RPMI8226 (cell line): ENCODE data around the gene VASP.

Source experiments
- DNase-seq: peaks from one replicate; pipeline ENCODE4 v3.0.0-alpha.2; 2015

VASP gene

DNA sequence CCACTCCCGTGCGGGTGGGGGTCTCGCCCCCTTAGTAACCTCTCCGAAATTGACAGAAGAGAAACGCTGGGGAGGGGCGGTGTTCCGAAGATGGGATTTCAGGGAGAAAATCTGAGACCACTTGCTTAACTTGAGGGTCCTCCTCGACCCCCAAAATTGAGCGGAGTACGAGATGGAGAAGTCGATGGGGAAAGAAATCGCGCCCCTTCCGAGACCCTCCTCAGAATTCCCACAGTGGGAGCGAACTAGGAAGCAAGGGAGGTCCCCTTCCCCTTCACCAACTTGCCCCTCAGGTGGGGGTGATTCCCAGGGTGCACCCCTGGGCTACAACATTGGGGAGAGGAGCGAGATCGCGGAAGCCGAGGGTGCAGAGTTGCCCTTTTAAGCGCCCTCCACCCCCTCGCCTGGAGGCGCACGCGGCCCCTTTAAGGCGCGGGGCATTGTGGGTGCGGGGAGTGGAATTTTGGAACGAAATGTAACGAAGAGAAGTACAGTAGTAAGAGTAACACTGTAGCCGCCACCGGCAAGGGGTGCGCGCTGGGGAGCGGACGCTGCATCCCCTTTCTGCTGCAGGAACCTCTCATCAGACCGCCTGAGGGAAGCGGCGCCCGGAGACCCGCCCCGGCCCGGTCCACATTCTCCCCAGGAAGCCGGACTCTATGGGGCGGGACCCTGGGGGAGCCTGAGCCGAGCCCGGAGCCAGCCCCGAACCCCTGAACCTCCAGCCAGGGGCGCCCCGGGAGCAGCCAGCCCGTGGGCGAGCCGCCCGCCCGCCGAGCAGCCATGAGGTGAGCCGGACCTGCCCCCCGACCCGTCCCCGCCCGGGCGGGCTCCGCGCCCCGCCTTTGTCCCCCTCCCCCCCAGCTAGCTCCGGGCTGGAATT, at the start of gene VASP:
TSS of gene VASP (plus strand) at position 491 of the 883 bp plus-strand sequence. CDS start at position 784, 293 bp downstream.
- DNase-seq, result peak; percentile 91

DNA sequence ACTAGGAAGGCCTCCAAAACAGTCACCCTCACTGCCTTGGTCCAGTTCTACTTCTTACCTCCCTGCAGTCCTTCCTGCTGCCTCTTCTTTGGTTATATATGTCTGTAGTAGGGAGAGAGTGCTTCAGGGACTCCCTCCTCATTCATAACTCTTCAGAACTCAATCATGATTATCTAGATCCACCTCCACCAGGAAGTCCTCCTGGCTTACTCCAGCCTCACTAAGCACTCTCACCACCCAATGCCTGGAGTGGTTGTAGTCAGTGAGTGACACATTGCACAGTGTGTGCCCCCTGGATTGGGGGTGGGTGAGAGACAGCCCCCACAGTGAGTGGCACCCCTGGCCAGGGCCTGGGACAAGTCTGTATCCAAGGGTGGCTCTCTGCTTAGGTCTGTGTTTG, 49.5 kb upstream of the VASP start:
- DNase-seq, result no peak

DNA sequence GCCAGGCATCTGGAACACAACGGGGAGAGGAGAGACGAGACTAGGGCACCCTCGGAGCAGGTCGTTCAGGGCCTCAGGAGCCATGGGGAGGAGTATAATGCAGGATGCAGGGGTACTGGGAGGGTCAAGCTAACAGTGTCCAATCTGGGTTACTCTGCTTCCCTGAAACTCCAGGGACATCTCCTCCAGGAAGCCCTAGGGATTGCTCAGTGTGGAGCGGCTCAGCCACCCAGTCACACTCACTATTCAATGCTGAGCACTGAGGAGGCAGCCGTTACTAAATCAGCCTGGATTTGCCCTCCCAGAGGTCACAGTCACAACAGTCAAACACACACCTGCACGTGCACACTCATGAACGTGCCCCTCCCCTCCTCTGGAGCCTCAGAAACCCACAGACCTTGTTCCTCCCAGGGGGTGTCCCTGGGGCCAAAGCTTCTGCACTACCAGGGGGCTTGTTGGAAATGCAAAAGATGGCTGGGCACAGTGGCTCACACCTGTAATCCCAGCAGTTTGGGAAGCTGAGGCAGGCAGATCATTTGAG, 46.4 kb upstream of the VASP start:
- DNase-seq, result peak; percentile 29

DNA sequence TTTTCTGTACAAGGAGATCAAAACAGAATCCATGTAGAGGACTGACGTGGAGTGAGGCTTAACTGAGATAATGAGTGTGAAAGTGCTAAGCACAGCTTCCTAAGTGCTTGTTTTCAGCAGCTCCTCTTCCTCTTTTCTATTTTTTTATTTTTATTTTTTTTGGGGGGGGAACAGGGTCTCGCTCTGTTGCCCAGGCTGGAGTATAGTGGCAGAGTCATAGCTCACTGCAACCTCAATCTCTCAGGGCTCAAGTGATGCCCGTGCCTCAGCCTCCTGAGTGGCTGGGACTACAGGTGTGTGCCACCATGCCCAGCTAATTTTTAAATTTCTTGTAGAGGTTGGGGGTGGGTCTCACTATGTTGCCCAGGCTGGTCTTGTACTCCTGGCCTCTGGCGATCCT, 45.1 kb upstream of the VASP start:
- no peak for DNase-seq

DNA sequence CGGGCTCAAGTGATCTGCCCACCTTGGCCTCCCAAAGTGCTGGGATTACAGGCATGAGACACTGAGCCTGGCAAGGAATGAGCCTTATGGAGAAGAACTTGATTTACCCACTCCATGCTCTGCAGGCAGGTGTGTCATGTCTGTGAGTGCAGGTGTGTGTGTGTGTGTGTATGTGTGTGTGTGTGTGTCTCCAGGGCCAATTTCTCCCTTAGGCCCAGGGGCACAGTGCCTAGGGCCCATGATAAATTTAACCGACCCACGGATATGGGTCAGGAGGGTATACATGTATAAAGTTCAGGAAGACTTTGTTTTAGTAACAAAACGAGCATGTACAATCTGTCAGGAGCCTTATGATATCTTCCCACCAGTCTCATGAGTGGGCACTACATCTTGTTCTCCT, 44.0 kb upstream of the VASP start:
- no peak for DNase-seq

DNA sequence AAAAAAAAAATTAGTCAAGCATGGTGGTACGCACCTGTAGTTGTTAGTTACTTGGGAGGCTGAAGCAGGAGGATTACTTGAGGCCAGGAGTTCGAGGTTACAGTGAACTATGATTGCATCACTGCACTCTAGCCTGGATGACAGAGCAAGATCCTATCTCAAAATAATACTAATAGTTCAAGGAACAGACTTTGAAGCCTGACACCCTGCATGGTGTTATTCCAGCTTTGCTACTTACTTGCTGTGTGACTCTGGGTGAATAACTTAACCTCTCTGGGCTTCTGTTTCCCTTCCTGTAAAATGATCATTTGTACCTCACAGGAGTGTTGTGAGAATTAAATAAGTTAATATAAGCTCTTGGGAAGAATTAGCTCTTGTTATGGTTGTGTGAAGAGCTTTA, 43.0 kb upstream of the VASP start:
- DNase-seq, result no peak

DNA sequence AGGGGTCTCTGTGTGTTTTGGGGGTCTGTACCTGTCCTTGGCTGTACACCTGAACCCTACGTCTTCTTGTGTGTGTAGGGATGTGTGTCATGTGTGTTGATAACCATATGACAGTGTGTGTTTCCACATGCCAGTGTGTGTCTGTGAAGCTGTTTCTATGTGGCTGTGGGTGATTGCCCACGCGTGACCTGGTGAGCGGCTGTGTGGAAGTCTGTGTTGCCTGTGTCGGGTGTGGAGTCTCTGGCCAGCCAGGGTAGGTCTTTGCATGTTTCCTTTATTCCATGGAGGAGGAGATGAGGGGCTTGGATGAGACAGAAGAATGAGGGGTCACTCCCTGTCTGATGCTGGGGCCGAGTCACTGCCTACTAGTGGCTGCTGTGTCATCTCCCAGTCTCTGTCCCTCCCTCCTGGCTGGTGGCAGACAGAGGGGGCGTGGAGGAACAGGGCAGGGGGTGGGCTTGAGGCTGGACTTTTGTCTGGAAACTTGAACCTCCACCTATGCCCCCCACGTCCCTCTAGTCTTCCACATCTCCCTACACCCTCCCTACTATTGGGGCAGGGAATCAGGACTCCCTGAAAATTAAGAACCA, 42.3 kb upstream of the VASP start:
- DNase-seq, result no peak

DNA sequence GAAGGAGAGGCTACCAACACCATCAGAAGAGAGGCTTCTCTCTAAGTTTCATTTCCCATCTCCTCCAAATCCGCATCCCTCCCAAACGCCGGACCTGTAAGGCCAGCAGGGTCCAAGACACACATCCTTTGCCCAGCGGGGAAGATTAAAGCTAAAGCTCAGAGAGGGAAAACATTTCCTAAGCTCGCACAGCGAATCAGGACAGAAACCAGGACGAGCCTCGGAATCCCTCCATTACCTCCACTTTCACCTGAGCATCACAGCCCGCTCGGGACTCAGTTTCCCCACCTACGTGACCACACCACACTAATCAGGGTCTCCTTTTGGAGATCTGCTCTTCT, 40.2 kb upstream of the VASP start:
- no peak for DNase-seq

DNA sequence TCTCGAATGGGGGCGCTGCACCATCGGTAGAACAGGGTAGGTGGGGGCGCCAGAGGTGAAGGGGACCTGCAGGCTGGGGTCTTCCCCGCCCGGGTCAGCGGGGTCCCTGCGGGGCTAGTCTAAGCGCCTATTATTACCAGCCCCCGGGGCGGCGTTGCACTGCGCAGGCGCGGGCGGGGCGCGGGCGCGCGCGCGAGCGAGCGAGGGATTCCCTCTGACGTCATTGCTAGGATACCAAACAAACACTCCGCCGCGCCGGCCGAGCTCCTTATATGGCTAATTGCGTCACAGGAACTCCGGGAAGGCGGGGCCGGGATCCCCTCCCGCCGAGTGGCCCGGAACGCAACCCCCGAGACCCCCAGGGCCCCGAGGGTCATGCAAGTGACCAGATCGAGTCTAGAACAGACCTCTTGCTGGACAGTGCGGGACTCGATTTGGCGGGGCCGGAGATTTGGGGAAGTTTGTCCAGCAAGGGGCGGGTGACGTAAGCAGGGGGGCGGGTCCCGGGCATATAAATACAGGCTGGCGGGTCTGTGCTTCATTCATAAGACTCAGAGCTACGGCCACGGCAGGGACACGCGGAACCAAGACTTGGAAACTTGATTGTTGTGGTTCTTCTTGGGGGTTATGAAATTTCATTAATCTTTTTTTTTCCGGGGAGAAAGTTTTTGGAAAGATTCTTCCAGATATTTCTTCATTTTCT, 39.7 kb upstream of the VASP start, which contains the start of gene FOSB:
TSS of gene FOSB (plus strand) at position 541 of the 703 bp plus-strand sequence. CDS start 591 bp downstream, outside the sequence.
- DNase-seq, result peak; percentile 94

DNA sequence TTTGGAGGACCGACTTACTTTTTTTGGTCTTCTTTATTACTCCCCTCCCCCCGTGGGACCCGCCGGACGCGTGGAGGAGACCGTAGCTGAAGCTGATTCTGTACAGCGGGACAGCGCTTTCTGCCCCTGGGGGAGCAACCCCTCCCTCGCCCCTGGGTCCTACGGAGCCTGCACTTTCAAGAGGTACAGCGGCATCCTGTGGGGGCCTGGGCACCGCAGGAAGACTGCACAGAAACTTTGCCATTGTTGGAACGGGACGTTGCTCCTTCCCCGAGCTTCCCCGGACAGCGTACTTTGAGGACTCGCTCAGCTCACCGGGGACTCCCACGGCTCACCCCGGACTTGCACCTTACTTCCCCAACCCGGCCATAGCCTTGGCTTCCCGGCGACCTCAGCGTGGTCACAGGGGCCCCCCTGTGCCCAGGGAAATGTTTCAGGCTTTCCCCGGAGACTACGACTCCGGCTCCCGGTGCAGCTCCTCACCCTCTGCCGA, 39.1 kb upstream of the VASP start:
- peak; percentile 42 for DNase-seq

DNA sequence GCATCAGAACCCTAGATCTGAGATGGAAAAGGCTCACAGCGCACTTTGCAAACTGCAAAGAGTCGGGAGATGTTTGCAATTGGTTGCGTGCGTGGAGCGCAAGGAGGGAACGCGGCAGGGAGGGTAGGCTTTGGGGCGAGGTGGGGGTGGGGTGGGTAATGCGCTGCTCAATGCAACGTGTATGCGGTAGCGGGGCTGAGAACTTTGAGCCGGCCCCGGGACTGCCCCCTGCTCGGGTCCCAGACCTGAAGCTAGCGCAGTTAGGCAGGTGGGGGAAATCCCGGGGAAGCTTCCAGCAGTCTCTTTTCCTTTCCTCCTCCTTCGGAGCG, 38.5 kb upstream of the VASP start:
- peak; percentile 66 for DNase-seq

DNA sequence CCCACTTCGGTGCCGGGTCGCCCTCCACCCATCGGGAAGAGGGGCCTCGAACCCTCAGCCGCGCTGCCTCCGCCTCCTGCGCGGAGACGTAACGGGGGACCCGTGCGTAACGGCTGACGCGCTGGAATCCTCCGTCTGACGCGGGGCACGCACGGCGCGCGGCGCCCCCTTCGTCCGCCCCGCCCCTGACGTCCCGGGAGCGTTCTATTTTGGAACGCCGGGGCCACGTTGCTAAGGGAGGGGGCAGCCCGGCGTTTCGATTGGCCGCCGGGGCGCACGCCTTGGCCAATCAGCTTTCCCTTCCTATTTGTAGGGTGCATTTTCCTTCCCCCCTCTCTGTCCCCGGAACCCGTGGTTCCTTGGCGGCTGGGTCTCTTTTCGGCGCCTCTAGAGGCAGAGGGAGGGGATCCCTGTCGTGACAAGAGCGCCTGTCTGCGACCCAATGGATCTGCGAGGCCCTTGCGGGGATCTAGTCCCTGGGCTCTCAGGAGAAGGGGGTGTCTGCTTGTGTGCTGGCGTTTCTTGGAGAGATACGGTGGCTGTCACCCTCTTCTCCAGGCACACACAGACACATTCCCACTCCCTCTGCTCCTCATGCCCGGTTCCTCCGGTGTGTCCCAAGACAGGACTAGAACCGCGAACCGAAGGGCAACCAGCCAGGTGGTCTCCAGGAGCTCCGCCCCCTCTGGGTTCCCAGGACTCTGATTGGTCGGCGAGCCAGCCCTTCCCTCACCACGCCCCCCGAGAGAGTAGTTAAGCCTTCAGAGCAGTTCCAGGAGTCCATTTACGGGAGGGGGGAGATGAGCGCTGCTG, 37.9 kb upstream of the VASP start:
- DNase-seq, result peak; percentile 94

DNA sequence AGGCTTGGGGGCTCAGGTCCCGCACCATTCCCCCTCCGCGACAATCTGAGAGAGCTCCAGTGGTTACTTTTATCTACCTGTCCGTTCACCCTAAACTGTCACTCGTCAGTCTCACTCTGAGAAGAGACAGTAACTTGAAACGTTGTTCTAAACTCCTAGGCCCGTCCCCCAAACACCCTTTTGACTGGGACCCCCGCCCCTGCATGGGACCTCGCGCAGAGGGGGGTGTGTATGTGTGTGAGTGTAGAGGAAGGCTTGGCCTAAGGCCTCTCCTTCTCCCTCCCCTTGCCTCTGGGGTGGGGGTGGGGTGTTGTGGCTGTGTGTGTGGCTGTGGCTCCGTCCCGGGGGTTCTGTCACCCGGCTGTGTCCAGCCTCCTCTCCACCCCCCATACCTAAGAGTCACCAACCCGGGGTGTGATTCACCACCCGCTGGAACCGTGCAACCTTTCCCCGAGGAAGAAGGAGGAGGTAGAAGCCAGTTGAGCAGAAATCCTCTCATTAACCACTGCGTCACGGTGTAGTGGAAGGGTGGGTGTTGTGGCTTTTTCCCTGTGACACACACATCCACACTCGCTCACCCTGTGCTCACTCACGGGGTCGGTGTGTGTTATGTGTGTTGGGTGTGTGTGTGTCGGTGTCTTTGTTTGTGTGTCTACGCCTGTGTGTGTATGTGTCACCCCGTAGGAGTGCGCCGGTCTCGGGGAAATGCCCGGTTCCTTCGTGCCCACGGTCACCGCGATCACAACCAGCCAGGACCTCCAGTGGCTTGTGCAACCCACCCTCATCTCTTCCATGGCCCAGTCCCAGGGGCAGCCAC, 37.1 kb upstream of the VASP start:
- DNase-seq, result no peak

DNA sequence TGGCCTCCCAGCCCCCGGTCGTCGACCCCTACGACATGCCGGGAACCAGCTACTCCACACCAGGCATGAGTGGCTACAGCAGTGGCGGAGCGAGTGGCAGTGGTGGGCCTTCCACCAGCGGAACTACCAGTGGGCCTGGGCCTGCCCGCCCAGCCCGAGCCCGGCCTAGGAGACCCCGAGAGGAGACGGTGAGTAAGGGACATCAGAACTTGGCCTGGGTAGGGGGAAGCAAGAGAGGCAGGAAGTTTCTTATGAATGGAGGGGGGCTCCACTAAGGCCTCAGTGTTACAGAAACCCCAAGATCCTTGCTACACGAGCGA, 36.6 kb upstream of the VASP start:
- DNase-seq, result no peak

DNA sequence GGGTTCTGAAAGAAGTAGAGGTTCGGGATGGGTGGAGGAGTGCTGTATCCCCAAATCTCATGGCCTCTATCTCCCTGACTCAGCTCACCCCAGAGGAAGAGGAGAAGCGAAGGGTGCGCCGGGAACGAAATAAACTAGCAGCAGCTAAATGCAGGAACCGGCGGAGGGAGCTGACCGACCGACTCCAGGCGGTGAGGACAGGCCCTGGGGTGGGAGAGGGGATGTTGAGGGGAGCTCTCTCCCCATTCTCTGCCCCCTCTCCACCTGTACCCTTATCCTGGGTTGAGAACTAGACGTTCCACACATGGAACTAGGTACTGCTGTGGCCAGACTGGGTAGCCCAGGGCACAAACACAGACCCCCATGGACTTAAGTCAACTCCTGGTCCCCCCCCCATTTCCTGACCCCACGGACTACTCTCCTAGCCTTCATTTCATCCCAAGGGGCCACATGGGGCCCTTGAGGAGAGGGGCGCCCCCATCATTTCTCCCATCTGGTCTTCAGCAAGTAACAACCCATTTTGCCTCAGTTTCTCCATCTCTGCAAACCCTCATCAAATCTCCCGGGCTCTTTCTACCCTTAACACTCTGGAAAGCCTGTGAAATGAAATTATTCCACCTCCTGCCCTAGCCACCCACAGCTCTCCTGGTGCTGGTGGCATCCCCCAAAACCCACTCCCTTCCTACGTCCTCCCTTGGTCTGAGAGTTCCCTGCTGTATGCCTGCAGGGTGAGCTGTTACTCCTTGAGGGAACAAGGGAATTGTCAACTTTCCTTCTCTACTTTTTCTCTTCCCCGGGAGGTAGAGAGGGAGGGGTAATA, 36.0 kb upstream of the VASP start:
- DNase-seq, result no peak

DNA sequence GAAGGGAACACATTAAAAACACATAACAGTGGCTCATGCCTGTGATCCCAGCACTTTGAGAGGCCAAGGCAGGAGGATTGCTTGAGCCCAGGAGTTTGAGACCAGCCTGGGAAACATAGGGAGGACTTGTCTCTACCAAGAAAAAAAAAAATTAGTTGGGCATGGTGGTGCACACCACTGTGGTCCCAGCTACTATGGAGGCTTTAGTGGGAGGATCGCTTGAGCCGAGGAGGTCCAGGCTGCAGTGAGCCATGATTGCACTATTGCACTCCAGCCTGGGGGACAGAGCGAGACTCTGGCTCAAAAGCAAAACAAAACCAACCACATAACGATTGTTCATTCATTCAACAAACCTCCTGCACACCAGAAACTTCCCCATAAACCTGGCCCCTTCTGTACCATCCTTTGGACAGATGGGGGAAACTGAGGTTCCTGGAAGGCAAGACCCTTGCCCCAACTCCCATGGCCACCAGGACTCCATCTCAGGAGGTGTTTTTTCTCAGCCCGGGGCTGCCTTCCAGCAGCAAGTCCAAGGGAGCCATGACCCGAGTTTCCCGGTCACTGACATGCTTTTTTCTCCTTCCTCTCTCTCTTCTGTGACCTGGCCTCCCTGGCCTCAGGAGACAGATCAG, 35.2 kb upstream of the VASP start:
- DNase-seq, result no peak

DNA sequence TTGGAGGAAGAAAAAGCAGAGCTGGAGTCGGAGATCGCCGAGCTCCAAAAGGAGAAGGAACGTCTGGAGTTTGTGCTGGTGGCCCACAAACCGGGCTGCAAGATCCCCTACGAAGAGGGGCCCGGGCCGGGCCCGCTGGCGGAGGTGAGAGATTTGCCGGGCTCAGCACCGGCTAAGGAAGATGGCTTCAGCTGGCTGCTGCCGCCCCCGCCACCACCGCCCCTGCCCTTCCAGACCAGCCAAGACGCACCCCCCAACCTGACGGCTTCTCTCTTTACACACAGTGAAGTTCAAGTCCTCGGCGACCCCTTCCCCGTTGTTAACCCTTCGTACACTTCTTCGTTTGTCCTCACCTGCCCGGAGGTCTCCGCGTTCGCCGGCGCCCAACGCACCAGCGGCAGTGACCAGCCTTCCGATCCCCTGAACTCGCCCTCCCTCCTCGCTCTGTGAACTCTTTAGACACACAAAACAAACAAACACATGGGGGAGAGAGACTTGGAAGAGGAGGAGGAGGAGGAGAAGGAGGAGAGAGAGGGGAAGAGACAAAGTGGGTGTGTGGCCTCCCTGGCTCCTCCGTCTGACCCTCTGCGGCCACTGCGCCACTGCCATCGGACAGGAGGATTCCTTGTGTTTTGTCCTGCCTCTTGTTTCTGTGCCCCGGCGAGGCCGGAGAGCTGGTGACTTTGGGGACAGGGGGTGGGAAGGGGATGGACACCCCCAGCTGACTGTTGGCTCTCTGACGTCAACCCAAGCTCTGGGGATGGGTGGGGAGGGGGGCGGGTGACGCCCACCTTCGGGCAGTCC, 34.5 kb upstream of the VASP start:
- no peak for DNase-seq

DNA sequence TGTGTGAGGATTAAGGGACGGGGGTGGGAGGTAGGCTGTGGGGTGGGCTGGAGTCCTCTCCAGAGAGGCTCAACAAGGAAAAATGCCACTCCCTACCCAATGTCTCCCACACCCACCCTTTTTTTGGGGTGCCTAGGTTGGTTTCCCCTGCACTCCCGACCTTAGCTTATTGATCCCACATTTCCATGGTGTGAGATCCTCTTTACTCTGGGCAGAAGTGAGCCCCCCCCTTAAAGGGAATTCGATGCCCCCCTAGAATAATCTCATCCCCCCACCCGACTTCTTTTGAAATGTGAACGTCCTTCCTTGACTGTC, 34.0 kb upstream of the VASP start:
- DNase-seq, result no peak

DNA sequence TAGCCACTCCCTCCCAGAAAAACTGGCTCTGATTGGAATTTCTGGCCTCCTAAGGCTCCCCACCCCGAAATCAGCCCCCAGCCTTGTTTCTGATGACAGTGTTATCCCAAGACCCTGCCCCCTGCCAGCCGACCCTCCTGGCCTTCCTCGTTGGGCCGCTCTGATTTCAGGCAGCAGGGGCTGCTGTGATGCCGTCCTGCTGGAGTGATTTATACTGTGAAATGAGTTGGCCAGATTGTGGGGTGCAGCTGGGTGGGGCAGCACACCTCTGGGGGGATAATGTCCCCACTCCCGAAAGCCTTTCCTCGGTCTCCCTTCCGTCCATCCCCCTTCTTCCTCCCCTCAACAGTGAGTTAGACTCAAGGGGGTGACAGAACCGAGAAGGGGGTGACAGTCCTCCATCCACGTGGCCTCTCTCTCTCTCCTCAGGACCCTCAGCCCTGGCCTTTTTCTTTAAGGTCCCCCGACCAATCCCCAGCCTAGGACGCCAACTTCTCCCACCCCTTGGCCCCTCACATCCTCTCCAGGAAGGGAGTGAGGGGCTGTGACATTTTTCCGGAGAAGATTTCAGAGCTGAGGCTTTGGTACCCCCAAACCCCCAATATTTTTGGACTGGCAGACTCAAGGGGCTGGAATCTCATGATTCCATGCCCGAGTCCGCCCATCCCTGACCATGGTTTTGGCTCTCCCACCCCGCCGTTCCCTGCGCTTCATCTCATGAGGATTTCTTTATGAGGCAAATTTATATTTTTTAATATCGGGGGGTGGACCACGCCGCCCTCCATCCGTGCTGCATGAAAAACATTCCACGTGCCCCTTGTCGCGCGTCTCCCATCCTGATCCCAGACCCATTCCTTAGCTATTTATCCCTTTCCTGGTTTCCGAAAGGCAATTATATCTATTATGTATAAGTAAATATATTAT, 33.3 kb upstream of the VASP start:
- no peak for DNase-seq
